Measurements from ENCODE around the gene PRDM11. TPM values are rescaled to one million over a fixed set of nuclear protein-coding genes. Genes with fewer than 3 reads are reported as not detected.

PRDM11 gene
- total and polyA plus RNA-seq, 9 donors, result 8.7 to 45.4 (median 28.9) TPM

GRCh38 chr11:45162064-45162375 lies 15.6 kb downstream of the PRDM11 start:
- intact Hi-C loops (cut with DNase I), result no loop called here
- 64 to 74% (median 64%) methylated on average over 3 of the region's 3 CpGs for WGBS, 3 donors
- peak overlapping the region; percentile 0 to 51 for H3K27ac ChIP-seq
- DNase-seq, result no peak
- no peaks in the 10 kb centered on the region for H3K9me3 ChIP-seq
- peaks cover 38% of the 10 kb centered on the region for H3K4me1 ChIP-seq (ENCODE audit: insufficient read depth)
- H3K4me3 ChIP-seq, result no peak overlapping the region
- TF ChIP-seq POLR2A (IDR thresholded peaks at IDR 0.05), result no peak
- no peak for TF ChIP-seq EP300 (IDR thresholded peaks at IDR 0.05)
- no peak for TF ChIP-seq CTCF (IDR thresholded peaks at IDR 0.05)
- H3K36me3 ChIP-seq, result no peaks in the 10 kb centered on the region
- H3K27me3 ChIP-seq, result no peaks in the 10 kb centered on the region

- H3K27ac ChIP-seq, result peak overlapping the region in 1 of 2 donors; percentile 51
- H3K4me1 ChIP-seq (ENCODE audit: insufficient read depth), result peaks cover 27% of the 10 kb centered on the region
- H3K27me3 ChIP-seq, result no peaks in the 10 kb centered on the region
Measured at GRCh38 chr11:45162916-45163879, 16.8 kb downstream of the PRDM11 start.

GRCh38 chr11:45163956-45164575 lies 17.6 kb downstream of the PRDM11 start:
- Histone ChIP-seq H3K4me3 (no peak overlapping the region), H3K4me1 (ENCODE audit: insufficient read depth) (peaks cover 28% of the 10 kb centered on the region), H3K36me3 (no peaks in the 10 kb centered on the region), H3K27ac (no peak overlapping the region), H3K27me3 (no peaks in the 10 kb centered on the region), H3K9me3 (no peaks in the 10 kb centered on the region)
- 46 to 48% (median 48%) methylated on average over 15 of the region's 15 CpGs for WGBS, 3 donors
- no peak for DNase-seq
- TF ChIP-seq POLR2A (IDR thresholded peaks at IDR 0.05) (no peak), CTCF (IDR thresholded peaks at IDR 0.05) (no peak), EP300 (IDR thresholded peaks at IDR 0.05) (no peak)
- intact Hi-C loops (cut with DNase I), result no loop called here

More at GRCh38 chr11:45162916-45163879, 16.8 kb downstream of the PRDM11 start:
- TF ChIP-seq POLR2A (IDR thresholded peaks at IDR 0.05), result no peak
- no peak for TF ChIP-seq CTCF (IDR thresholded peaks at IDR 0.05)
- no peak for TF ChIP-seq EP300 (IDR thresholded peaks at IDR 0.05)
- no peaks in the 10 kb centered on the region for H3K9me3 ChIP-seq
- intact Hi-C loops (cut with DNase I), result no loop called here
- 76 to 82% (median 77%) methylated on average over 10 of the region's 10 CpGs for WGBS, 3 donors
- H3K4me3 ChIP-seq, result no peak overlapping the region
- no peak for DNase-seq
- H3K36me3 ChIP-seq, result no peaks in the 10 kb centered on the region

GRCh38 chr11:45165386-45165785 lies 18.9 kb downstream of the PRDM11 start:
- peaks cover 33% of the 10 kb centered on the region for H3K4me1 ChIP-seq (ENCODE audit: insufficient read depth)

More at GRCh38 chr11:45165386-45165785, 18.9 kb downstream of the PRDM11 start:
- Histone ChIP-seq H3K27me3 (no peaks in the 10 kb centered on the region), H3K9me3 (no peaks in the 10 kb centered on the region), H3K27ac (no peak overlapping the region), H3K4me3 (no peak overlapping the region), H3K36me3 (no peaks in the 10 kb centered on the region)
- WGBS, 3 donors, result 82 to 84% (median 84%) methylated on average over 9 of the region's 9 CpGs
- intact Hi-C loops (cut with DNase I), result no loop called here
- no peak for DNase-seq
- no peak for TF ChIP-seq CTCF (IDR thresholded peaks at IDR 0.05)
- no peak for TF ChIP-seq POLR2A (IDR thresholded peaks at IDR 0.05)
- no peak for TF ChIP-seq EP300 (IDR thresholded peaks at IDR 0.05)
